22Rv1 (cell line): ENCODE measurements around the gene ARL8B.
"Not testable (repeated sequence)": the region's sequence is repeated elsewhere in the genome, so short reads cannot be mapped to it uniquely, and the experiment has no call there.

Experiments
- CTCF ChIP-seq: fragments of 450-650 bp; IDR thresholded peaks from 2 replicates; pipeline ENCODE4 v1.5.1; 2017; ENCODE audit warnings: mild to moderate bottlenecking
- ZFX ChIP-seq: fragments of 450-650 bp; IDR thresholded peaks from 2 replicates; pipeline ENCODE4 v1.6.1; 2017; ENCODE audit warnings: antibody characterized with exemption, borderline replicate concordance

DNA sequence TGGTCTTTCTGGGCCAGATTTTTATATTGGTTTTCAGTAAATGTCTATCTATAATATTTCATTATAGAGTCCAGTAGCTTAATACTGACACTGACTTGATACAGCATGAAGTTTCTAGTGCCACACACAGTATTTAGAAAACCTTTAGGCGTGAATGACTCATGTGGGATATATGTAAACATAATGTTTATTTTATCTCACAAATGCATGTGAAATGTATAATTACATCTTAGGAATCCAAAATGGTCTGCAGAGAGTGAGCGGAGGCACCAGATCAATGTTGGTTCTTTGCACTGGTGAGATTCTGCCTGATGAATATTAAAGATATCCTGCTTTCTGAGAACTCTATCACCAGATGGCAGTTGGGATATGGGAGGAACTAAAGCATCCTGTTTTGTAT lies 56.9 kb downstream of the ARL8B start:
- not testable (repeated sequence) for TF ChIP-seq CTCF, ZFX
